SK-N-MC (cell line): Measurements from ENCODE around the gene ASXL2.

Experiments used
- EZH2 ChIP-seq: fragments of 200-600 bp; sonication (generic); IDR thresholded peaks from one replicate; pipeline ENCODE4 v1.6.1; 2017; ENCODE audit warnings: antibody characterized with exemption
- FOXP2 ChIP-seq: optimal IDR thresholded peaks from 2 replicates; pipeline ENCODE3; 2011; ENCODE audit warnings: mild to moderate bottlenecking, moderate library complexity; ENCODE audit not compliant: insufficient read depth; ENCODE audit errors: extremely low read length, control extremely low read depth
- POLR2AphosphoS5 ChIP-seq: IDR thresholded peaks from 2 replicates; pipeline ENCODE4 v1.6.1; 2012; ENCODE audit warnings: mild to moderate bottlenecking, low read depth, low read length, borderline replicate concordance

DNA sequence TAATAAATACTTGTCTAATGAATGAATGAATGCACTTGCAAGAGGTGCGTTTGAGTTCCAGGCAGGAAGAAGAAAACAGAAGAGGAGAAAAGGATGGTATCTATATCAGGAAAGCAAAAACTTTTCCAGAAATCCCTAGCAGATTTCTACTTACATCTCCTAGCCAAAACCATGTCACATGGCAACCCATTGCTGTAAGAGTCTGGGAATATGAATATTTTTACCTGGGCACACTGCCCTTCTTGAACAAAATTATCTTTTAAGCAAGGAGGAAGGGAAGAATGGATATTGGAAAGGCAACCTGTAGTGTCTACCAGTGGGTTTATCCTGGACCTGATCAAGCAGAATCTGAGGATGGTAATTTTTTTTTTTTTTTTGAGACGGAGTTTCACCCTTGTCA lies 44.2 kb upstream of the ASXL2 start:
- TF ChIP-seq EZH2 (no peak), POLR2AphosphoS5 (no peak), FOXP2 (no peak)
